WTC11 (cell line): ENCODE results near the gene DSC3.

Experiments used
- CBFB ChIP-seq: sonication (generic); formaldehyde crosslinking; IDR thresholded peaks from 2 replicates; pipeline ENCODE4 v1.8.1; 2022; ENCODE audit warnings: mild to moderate bottlenecking, low read depth, missing genetic modification reagents
- CTCF ChIP-seq: fragments of 200-600 bp; IDR thresholded peaks from 2 replicates; pipeline ENCODE4 v1.8.0; 2022; ENCODE audit warnings: antibody characterized with exemption
- E2F1 ChIP-seq: sonication (generic); formaldehyde crosslinking; IDR thresholded peaks from 2 replicates; pipeline ENCODE4 v1.8.0; 2022; ENCODE audit warnings: mild to moderate bottlenecking, missing genetic modification reagents
- ESRRA ChIP-seq: sonication (generic); formaldehyde crosslinking; IDR thresholded peaks from 2 replicates; pipeline ENCODE4 v1.8.1; 2022; ENCODE audit warnings: mild to moderate bottlenecking, missing genetic modification reagents, borderline replicate concordance
- NFATC4 ChIP-seq: fragments of 250-450 bp; sonication (Bioruptor Pico); IDR thresholded peaks from 2 replicates; pipeline ENCODE4 v1.9.0; 2021; ENCODE audit warnings: mild to moderate bottlenecking
- NFYB ChIP-seq: sonication (generic); formaldehyde crosslinking; conservative IDR thresholded peaks from 2 replicates; pipeline ENCODE4 v1.8.0; 2022; ENCODE audit warnings: low read depth, missing genetic modification reagents
- NR3C1 ChIP-seq: sonication (generic); formaldehyde crosslinking; conservative IDR thresholded peaks from 2 replicates; pipeline ENCODE4 v1.8.1; 2023; ENCODE audit warnings: low read depth, mild to moderate bottlenecking, missing genetic modification reagents
- RELA ChIP-seq: sonication (generic); formaldehyde crosslinking; IDR thresholded peaks from 2 replicates; pipeline ENCODE4 v1.8.1; 2022; ENCODE audit warnings: missing genetic modification reagents, mild to moderate bottlenecking, borderline replicate concordance
- SP1 ChIP-seq: sonication (generic); formaldehyde crosslinking; conservative IDR thresholded peaks from 2 replicates; pipeline ENCODE4 v1.8.1; 2022; ENCODE audit warnings: missing genetic modification reagents
- USF2 ChIP-seq: sonication (generic); formaldehyde crosslinking; IDR thresholded peaks from 2 replicates; pipeline ENCODE4 v1.8.1; 2023; ENCODE audit warnings: mild to moderate bottlenecking, missing genetic modification reagents, moderate library complexity

- TF ChIP-seq NR3C1 (CRISPR knock-in tag) (no peak), CTCF (no peak), NFYB (no peak), ESRRA (CRISPR knock-in tag) (no peak), RELA (CRISPR knock-in tag) (no peak), NFATC4 (CRISPR knock-in tag) (no peak), SP1 (CRISPR knock-in tag) (no peak), USF2 (CRISPR knock-in tag) (no peak), E2F1 (no peak), CBFB (no peak)
Measured at GRCh38 chr18:30988440-30988839, 54.1 kb downstream of the DSC3 start.
